GM21390 (cell line): ENCODE results near the gene MICAL2.

Experiments used
- ATAC-seq: cut with Tn5 transposase; IDR thresholded peaks from one replicate; pipeline ENCODE4 v1.9.1; 2021; ENCODE audit not compliant: unreplicated experiment

MICAL2 gene

DNA sequence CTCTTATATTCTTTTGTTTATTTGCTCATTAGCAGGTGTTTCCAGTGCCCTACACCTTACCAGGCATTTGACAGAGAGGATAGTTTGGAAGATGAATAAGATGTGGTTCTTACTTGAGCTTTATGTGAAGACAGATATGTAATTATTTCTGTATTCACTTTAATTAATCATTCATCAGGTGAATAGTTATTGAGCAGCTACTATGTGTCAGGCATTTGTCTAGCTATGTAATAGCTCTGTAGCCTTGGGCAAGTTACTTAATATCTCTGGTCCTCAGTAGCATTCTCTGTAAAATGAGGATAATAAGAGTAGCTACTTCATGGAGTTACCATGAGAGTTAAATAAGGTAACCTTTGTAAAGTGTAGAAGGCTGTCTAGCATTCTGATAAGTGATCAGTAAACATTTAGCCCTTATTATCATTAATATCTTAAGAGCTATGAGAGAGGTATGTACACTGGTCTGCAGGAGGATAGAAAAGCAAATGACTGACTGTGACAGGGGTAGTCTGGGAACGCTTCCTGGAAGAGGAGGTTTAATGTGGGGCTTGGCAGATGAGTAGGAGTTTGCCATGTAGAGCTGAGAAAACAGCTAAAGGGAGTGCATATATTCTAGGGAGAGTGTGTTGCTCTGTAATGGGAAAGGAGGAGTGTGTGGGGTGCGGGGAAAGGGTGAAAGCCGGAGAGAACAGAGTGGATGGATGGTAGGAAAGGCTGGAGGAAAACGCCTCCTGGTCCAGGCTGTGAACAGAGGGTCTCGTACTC, 56.1 kb downstream of the MICAL2 start:
- ATAC-seq: no peak

DNA sequence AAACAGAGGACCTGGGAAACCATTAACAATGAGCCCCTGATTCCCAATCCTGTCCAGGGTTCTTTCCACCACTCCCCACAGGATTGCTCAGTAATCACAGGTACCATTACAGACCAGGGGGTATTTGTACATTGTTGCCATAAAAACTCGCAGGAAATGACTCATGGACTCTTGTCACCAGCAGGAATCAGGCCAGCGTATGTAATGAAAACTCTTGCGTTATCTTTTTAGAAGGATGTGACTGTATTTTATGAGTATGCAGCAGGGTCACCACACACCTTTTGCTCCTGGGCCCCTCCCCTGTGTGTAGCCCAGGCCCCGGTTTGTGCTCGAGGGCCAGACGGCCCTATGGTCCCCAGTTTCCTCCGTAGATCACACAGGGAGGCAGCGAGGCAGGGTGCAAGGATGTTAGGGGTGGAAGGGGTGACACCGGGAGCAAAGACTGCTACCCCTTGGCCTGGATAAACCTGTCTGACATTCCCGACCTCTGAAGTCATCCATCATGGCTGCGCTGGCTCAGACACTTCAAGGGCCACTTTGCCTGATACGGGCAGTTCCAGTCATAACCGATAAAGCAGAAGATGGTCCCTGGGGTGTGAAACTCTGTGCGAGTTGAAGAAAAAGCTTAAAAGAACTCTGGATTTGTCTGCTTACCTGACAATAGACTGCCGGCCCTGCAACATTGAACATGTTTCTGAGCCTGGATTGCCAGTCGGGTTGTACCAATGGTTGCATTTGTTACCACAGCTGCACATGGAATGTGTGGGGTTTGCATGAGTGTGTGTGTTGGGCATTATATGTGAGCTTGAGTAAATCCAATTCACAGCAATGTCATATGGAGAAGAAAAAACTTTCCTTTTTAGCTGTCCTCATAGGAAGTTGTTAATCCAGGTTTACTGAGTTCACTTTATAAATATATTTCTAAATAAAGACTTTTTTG, 56.9 kb downstream of the MICAL2 start:
- no peak for ATAC-seq

DNA sequence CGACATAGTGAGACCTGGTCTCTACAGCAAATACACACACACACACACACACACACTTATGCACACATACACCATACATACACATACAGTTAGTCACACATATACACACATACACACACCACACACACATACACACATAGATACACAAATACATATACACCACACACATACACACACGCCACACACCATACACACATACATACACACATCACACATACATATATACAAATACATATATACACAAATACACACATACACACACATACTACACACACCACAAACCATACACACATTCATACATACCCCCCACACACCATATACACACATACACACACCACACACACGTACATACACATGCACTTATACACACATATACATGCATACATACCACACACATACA, 57.7 kb downstream of the MICAL2 start:
- ATAC-seq: no peak

DNA sequence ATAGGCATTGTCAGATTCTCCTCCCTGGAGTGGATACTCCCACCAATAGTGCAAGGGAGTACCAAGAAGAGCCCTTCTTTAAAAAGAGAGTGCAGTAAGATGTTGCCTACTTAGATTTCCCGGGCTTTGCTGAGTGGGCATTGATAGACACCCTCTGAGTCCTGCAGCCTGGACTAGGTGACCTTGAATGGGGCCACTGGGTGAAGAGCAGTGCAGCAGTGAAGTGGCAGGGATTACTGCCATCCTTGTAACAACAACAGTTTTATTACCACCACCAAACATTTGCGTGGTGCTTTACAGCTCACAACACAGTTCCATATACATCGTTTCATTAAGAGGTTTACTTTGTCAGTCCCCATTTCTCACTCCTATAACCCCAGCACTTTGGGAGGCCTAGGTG, 59.4 kb downstream of the MICAL2 start:
- no peak for ATAC-seq

DNA sequence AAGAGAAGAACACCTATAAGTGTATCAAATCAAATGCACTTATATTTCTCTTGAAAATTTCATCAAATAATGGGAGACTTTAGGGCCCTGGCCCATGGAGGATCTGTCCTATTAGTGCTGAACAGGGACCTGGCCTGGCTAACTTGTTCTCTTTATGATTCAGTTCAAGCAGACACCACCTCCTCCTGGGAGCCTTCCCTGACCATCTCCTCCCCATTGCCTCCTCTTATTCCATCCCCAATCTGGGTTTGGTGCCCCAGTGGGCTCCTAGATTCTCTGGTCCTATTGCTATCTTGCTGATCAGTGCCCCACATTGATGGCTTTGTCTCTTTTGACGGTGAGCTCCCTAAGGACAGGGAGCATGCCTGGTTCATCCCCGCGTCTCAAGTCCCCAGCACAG, 60.1 kb downstream of the MICAL2 start:
- no peak for ATAC-seq

DNA sequence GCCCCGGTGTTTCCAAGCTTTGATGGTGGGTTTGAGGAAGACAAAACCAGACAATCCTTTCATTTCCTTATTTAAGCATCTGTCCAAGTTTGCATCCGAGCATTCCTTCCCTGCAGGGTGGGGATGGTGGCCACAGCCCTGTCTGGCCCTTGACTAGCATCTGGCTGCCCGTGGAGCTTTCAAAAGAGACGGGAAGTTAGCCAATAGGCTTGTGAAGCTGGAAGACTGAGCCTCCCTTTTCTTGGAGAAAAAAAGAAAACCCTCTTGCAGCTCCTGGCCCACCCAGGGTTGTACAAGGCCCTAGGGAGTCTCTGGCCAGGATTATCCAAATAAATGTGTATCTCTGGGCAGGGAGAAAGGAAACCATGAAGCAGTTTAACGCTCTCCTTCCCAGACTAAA, 60.6 kb downstream of the MICAL2 start:
- no peak for ATAC-seq

DNA sequence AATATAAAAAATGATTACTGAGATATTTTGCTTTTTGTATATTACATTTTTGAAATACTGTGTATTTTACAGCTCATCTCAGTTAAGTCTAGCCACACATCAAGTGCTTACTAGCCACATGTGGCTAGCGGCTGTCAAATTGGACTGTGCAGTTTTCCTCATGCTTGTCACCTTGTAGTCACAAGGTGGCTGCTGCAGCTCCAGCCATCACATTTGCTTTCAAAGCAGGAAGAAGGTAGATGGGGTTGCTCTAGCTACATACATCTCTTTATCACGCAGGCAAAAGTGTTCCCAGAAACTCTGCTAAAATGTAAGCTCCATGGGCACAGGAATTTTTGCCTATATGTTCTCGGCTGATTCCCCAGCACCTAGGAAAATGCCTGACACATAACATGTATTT, 61.5 kb downstream of the MICAL2 start:
- ATAC-seq: no peak

DNA sequence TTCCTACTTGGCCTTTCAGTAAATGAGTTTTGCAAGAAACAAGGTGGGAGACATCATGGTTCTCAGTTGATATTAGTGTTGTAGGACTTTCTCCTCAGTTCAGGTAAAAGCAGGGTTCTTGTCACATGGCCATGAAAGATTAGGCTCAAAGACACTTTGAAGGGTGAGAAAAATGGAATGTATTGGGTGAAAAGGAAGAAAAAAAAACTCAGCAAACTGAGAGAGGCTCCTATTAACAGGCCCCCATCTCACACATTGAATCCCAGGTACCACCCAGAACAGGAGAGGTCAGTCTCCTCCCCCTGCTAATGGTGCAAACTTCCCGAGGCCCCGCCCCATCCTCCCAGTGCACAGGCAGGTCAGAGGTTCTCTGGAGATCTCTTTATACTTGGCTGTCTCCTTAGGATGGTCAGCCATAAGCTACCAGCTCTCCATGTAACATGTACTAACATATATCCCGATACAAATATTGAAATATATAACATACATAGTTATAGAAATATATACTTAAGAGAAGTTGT, 62.2 kb downstream of the MICAL2 start:
- no peak for ATAC-seq

DNA sequence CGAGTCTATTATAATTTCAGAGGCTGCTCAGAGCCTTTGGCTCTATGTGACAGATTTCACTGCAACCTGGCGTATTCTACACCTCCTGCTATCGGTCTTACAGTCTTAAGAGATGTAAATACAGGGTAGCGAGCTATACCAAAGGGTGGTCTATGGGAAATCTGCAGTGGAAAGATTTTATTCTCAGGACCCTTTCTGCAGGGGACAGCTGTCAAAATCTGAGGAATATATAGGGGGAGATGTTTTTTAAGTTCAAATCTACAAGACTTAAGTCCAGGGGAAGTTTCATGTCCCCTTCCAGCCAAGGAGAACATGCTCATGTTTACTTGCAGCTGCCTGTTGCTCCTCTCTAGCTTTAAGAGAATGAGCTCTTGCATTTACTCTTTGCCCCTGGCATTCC, 62.7 kb downstream of the MICAL2 start:
- no peak for ATAC-seq

DNA sequence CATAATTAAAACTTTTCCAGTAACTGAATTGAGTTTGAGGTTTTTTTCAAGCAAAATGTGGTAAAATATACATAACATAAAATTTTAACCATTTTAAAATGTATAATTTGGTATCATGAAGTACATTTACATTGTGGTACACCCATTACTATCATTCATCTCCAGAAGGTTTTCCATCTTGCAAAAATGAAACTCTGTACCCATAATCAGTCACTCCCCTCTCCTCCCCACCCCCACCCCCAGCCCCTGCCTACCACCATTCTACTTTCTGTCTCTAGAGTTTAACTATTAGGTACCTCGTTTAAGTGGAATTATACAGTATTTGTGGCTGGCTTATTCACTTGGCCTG, 63.7 kb downstream of the MICAL2 start:
- ATAC-seq: peak; percentile 48

DNA sequence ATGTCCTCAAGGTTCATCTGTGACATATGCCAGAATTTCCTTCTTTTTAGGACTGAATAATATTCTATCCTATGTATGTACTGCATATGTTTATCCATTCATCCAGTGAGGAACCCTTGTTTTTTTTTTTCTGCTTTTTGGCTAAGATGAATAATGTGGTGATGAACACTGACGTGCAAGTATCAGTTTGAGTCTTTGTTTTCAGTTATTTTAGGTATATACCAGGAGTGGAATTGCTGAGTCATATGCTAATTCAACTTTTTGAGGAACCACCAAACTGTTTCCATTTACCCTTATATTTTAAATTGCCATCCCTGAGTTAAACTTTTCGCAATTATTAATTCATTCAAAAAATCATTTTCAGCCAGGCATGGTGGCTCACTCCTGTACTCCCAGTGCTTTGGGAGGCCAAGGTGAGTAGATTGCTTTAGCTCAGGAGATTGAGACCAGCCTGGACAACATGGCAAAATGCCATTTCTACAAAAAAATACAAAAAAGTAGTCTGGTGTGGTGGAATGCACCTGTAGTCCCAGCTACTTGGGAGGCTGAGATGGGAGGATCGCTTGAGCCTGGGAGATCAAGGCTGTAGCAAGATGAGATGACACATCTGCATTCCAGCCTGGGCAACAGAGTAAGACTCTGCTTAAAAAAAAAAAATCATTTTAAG, 64.2 kb downstream of the MICAL2 start:
- ATAC-seq: peak; percentile 79

DNA sequence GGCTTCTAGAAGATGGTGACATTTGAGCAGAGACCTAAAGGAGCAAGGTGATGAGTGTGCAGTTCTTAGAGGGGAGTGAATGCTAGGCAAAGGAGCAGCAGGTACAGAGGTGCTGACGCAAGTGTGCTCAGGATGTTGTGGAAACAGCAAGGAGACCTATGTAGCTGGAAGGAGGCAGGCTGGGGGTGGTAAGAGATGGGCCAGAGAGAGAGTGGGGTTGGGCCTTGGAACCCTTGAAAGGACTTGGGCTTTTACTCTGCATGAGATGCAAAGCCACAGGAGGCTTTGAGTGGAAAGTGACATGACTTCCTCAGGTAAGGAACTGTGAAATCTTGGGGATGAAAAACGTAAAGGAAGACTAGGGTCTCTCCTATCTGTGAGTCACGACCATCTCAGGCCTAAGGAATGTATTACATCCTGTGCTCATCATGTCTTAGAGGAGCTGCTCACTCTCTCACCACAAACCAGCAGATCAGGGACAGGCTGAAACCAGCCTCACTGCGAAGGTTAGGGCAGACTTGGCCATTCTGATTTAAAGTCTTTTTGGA, 65.4 kb downstream of the MICAL2 start:
- ATAC-seq: no peak

DNA sequence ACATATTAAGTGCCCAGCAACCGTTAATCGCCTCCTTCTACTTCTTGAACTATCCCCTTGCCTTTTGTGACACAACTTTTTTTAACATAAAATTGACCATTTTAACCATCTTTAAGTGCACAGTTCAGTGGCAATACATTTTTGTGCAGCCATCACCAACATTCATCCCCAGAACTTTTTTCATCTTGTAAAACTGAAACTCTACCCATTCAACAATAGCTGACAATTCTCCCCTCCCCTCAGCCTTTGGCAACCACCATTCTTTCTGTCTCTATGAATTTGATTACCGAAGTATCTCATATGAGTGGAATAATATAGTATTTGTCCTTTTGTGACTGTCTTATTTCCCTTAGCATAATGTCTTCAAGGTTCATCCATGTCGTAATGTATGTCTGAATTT, 66.0 kb downstream of the MICAL2 start:
- no peak for ATAC-seq

DNA sequence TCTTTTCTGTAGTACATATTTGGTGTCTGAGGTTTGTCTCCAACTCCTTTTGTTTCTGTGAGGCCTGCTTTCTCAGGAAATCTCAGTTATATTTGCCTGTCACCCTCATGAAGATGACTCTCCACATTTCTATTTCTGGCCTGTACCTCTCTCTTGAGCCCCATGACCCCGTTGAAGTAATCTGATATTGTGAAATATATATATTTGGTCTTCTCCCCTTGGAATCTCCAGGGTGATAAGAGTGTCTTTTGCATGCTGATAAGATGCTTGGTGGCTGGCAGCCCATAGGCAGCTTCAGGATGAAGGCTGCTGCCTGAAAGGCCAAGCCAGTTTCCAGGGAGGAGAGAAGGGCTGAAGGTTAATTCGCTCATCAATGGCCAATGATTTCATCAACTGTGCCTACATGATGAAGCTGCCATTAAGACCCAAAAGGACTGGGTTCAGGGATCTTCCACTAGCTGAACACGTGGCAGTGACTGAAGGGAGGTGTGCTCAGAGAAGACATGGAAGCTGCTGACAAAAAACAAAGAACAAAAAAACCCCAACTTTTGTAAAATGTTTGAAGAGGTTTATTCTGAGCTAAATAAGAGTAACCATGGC, 67.4 kb downstream of the MICAL2 start:
- ATAC-seq: no peak

DNA sequence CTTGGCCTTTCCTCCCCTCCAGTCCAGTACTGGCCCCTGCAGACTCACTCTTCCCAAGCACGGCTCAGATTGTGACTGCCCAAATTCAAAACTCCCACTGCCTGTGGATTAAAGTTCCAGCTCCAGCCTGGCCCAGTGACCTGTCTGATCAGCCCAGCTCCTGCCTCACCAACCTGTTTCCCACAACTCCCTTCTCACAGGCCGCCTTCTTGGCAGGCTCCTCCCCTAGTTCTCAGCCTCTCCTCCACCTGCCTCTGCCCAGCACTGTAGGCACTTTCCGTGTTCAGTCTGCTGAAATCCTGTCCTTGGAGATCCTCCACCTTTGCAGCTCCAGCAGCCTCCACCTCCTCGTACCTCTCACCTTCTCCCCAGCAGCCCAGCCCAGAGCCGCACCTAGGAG, 68.6 kb downstream of the MICAL2 start:
- no peak for ATAC-seq

DNA sequence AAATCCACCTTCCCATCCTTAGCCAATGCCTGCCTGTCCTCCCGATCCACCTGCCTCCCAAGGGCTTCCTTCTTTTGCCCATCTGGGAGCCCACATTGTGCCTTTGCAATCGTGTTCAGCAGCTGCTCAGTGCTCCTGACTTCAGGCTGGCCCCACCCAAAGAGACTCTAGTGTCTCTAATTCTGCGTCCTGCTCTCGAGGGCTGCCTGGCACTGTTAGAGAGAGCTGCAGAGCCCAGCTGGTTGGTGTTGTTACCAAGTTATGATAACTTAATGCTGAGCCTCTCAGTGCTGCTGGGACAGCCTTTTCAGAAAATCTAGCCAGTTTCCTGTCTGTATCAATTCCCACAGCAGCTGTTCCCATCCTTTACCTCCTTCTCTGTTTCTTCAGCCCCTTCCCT, 69.1 kb downstream of the MICAL2 start:
- ATAC-seq: no peak

DNA sequence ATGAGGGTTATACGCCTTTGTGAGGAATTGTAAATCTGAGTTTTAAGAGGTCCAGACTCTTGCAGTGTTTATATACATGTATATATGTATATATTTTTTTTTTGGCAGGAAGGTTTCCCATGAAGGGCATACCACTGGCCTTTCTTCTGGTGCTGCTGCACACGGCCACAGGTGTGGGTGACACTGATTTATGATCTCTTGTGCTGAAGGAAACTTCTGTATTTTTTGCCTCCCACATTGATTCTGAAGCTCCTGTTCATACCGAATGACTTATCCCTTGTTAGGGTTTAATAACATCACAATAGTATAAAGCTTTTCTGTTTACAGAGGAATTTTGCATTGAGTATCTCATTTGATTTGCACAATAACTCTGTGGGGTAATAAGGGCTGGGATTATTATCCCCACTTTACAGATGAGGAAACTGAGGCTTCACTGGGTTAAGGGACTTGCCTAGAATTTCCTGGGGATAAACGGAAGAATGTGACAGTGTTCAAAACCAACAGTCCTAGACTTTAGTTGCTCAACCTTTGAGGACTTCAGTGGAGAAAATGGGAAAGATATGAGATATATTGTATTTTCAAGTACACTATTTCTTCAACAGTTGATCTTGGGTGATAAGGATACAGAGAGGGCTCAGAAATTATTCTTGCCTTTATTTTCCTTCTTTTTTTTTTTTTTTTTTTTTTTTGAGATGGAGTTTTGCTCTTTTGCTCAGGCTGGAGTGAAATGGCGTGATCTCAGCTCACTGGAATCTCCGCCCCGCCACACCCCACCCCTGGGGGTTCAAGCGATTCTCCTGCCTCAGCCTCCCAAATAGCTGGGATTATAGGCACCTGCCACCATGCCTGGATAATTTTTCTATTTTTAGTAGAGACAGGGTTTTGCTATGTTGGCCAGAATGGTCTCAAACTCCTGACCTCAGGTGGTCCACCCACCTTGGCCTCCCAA, 70.1 kb downstream of the MICAL2 start:
- no peak for ATAC-seq

DNA sequence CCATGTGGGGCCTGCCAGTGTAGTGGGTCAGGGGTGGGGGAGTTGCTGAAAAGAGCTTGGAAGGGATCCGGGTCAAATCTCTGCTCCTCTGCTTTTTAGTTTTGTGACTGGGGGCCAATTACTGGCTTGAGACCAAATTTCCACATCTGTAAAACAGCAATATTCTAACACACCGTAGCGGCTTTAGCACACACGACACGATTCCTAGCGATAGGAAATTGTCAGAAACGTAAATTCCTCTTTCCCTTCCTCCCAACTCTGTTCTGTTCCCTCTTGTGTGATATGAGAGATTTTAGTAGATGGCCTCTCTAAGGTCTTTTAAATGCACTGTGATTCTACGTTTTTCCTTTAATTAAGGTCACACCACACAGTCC, 71.9 kb downstream of the MICAL2 start:
- no peak for ATAC-seq

DNA sequence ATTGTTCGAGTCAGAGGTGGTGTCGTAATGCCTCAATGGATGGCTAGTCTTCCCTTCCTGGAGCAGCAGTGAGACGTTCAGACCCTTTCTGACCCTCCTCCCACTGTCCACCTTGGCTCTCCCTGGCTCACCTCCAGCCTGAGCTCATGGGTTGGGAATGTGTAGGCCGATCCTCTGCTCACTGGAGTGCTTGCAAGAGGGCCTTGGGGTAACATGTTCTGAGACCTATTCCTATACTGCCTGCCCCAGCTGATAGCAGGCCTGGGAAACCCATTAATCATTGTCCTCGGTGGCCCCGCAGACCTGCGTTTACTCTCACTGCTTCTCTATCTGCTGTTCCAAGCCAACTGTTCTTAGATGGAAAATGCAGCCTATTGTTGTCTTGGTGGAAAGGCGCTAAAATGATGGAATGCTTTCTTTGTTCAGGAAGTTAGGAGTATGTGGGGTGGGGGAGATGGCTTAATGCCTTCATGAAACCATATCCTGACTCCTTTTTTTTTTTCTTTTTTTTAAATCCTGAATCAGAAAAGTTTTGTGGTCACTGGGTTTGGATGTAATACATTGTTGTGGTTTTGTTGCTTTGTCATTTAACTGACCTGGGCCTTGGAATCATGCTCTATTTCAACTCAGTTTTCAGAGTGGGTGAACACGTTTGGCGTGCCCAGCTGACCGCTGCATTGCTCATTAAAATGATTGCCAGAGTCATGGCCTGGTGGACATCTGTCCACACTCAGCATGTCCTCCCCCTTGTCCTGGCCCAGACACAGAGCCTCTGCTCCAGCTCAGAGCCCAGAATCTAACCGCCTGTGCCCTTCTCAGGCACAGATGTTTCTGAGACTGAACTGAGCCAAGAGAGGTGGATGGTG, 72.5 kb downstream of the MICAL2 start:
- ATAC-seq: no peak
